Lower lobe of right lung (tissue), 2 donors: ENCODE data around the gene FOXRED1. TPM values are rescaled to one million over a fixed set of nuclear protein-coding genes. Genes with fewer than 3 reads are reported as not detected.
A peak's percentile ranks its signal among the peaks of the same experiment; 100 is the strongest.

Experiments
- ATAC-seq, 2 donors: fragments of 200-7000 bp; cut with Tn5 transposase; one replicate each; pipeline ENCODE4 v1.9.1; 2020 to 2022; ENCODE audit warnings: mild to moderate bottlenecking in 2 of 2, moderate library complexity in 2 of 2
- DNase-seq: peaks from one replicate; pipeline ENCODE4 v3.0.0-alpha.2; 2020
- H3K27ac ChIP-seq: fragments of 200-600 bp; one replicate; pipeline ENCODE4 v1.8.0; 2022
- H3K27me3 ChIP-seq: fragments of 200-600 bp; one replicate; pipeline ENCODE4 v1.8.0; 2022; ENCODE audit warnings: low read depth
- H3K36me3 ChIP-seq: fragments of 200-600 bp; one replicate; pipeline ENCODE4 v1.8.0; 2022; ENCODE audit warnings: mild to moderate bottlenecking
- H3K4me1 ChIP-seq: fragments of 200-600 bp; one replicate; pipeline ENCODE4 v1.8.0; 2022
- H3K4me3 ChIP-seq: fragments of 200-600 bp; one replicate; pipeline ENCODE4 v1.8.0; 2022; ENCODE audit warnings: mild to moderate bottlenecking
- H3K9me3 ChIP-seq: fragments of 200-600 bp; one replicate; pipeline ENCODE4 v1.8.0; 2022
- intact Hi-C: fragments of 100-400 bp; cut with DNase I; formaldehyde crosslinking; loops from one replicate; pipeline ENCODE4 v1.11.0; 2022
- total RNA-seq: library from RNA; stranded (reverse); fragmentation: NEBNext Ultra II Directional; extraction: Animal tissue kit (Norgen Biotek cat#: 25700); gene quantifications from one replicate; pipeline ENCODE4 v1.2.1, GENCODE V29; 2021
- TF ChIP-seq, protein P1 (sequence below): fragments of 200-600 bp; IDR thresholded peaks from one replicate; pipeline ENCODE4 v1.8.0; 2022; ENCODE audit warnings: antibody characterized with exemption, mild to moderate bottlenecking
- donor health status: DM: no; HTN: yes; CAD: no; lungs with severe emphysema.

FOXRED1 gene
- total RNA-seq, 1 donor from 2014 or later: 16.6 TPM

DNA sequence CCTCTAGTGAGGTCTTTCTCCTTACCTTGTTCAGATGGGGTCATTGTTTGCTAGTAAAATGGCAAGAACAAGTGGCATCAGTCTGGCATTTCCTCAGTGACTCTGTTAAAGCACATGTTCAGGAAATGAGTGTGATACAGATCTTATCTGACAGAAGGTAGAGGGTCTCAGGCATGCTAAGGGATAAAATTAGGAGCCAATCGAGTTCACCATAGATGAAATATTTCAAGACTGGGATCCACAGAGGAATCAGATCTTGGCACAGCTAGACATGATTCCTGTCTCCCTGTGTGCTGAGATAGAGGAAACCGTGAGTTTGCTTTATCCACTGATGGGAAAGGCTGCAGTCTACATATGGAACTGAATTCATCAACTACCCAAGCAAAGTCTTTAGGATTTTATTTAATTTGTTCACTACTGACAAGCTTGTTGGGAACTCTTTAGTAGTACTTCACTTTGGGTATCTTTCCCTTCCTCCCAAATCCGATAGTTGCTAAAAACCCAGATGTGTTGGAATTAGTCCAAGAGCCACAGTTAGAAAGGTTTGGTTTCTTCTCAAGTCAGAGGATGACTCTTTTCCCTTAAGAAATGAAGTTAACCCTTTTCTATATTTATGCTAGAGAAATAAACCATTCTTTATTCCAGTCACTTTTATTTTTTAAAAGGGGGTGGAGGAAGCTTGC, 39.0 kb upstream of the FOXRED1 start:
- Histone ChIP-seq H3K4me1 (peaks cover 16% of the 10 kb centered on the region), H3K27me3 (no peaks in the 10 kb centered on the region), H3K4me3 (no peak overlapping the region), H3K36me3 (peaks cover 8% of the 10 kb centered on the region), H3K9me3 (no peaks in the 10 kb centered on the region), H3K27ac (no peak overlapping the region)
- DNase-seq (no peak), ATAC-seq (no peak)
- TF ChIP-seq, protein P1, sequence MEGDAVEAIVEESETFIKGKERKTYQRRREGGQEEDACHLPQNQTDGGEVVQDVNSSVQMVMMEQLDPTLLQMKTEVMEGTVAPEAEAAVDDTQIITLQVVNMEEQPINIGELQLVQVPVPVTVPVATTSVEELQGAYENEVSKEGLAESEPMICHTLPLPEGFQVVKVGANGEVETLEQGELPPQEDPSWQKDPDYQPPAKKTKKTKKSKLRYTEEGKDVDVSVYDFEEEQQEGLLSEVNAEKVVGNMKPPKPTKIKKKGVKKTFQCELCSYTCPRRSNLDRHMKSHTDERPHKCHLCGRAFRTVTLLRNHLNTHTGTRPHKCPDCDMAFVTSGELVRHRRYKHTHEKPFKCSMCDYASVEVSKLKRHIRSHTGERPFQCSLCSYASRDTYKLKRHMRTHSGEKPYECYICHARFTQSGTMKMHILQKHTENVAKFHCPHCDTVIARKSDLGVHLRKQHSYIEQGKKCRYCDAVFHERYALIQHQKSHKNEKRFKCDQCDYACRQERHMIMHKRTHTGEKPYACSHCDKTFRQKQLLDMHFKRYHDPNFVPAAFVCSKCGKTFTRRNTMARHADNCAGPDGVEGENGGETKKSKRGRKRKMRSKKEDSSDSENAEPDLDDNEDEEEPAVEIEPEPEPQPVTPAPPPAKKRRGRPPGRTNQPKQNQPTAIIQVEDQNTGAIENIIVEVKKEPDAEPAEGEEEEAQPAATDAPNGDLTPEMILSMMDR: no peak
- intact Hi-C loops: no loop called here

DNA sequence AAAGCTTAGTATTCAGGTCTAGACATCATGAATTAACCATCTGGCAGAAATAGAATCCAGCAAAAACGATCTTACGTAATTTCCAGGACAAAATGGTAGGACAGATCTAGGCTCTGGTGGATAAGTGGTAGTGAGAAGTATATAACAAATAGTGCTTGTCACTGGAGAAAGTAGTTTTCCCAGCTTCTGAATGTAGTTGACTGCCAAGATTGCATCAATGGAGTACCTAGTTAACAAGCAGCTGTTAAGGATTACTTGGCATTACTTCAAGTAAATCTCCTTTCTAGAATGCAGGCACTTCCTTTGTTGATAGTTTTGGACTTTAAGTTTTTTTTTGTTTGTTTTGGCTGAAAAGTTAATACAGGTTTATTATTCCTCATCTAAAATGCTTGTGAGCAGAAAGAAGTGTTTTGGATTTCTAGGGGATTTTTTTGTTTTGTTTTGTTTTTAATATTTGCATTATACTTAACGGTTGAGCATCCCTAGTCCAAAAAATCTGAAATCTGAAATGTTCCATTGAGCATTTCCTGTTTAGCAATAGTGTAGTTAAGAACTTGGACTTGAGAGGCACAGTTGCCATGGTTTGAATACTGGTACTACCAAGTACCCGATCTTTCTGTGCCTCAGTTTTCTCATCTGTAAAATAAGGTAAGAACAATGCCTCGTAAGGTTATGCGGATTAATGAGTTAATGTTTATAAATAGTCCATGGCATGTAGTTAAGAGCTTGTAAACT, 37.1 kb upstream of the FOXRED1 start:
- no peaks in the 10 kb centered on the region for H3K9me3 ChIP-seq
- ATAC-seq: peak; percentile 92 to 97
- no peak overlapping the region for H3K4me3 ChIP-seq
- no peak for DNase-seq
- H3K27ac ChIP-seq: no peak overlapping the region
- H3K36me3 ChIP-seq: peaks cover 23% of the 10 kb centered on the region
- no peaks in the 10 kb centered on the region for H3K27me3 ChIP-seq
- TF ChIP-seq, protein P1: no peak
- peaks cover 16% of the 10 kb centered on the region for H3K4me1 ChIP-seq
- intact Hi-C loops: no loop called here

DNA sequence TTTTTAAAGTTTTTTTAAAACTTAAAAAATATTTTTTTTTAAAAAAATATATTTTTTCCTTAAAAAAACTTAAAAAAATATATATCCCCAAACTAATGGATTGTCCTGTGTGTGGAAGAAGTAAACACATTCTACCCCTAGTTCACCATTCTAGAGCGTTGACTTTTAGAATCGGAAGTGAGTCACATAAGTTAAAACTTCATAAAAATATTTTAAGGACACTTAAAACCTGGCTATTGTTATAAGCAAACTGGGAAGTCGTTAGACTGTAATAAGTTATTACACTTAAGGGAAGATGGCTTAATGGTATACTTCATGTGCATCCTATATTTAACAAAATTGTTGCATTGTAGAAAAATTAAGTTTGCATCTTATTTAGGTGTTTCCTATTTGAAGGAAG, 36.3 kb upstream of the FOXRED1 start:
- no peak overlapping the region for H3K4me3 ChIP-seq
- H3K9me3 ChIP-seq: no peaks in the 10 kb centered on the region
- no peak for DNase-seq
- intact Hi-C loops: no loop called here
- H3K4me1 ChIP-seq: peaks cover 16% of the 10 kb centered on the region
- H3K27me3 ChIP-seq: no peaks in the 10 kb centered on the region
- no peak for ATAC-seq
- no peak overlapping the region for H3K27ac ChIP-seq
- TF ChIP-seq, protein P1: no peak
- H3K36me3 ChIP-seq: peaks cover 23% of the 10 kb centered on the region

DNA sequence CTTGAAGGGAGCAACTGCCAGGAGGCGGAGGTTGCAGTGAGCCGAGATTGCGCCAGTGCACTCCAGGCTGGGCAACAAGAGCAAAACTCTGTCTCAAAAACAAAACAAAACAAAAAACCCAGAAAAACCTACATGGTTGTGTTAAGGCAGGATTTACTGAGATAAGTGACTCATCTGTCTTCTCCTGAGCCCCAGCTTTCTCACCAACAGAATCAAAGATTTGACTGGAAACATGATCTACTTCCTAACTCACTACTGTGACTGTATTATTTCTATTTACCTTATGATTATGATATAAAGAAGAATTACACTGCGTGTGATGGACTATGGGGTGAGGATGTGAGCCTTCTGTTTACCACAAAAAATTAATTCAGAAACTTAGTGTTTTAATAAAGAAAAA, 35.6 kb upstream of the FOXRED1 start:
- ATAC-seq (no peak), DNase-seq (no peak)
- Histone ChIP-seq H3K27ac (no peak overlapping the region), H3K27me3 (no peaks in the 10 kb centered on the region), H3K4me1 (peaks cover 16% of the 10 kb centered on the region), H3K9me3 (no peaks in the 10 kb centered on the region), H3K4me3 (no peak overlapping the region), H3K36me3 (peaks cover 30% of the 10 kb centered on the region)
- intact Hi-C loops: no loop called here
- TF ChIP-seq, protein P1: no peak

DNA sequence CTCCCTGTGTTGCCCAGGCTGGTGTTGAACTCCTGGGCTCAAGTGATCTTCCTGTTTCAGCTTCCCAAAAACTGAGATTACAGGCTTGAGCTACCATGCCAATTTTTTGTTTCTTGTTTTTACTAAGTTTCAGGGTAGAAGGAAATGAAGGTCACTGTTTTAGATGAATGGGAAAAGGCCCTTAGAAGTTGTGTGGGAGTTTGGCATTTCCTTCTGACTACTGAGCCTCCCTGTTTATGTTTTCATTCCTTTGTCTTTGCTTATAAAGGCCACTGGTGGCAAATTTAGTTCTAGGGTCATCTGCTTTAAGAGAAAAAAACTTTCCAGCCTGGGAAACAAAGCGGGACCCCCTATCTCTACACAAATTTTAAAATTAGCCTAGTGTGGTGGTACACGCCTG, 22.3 kb upstream of the FOXRED1 start:
- TF ChIP-seq, protein P1: no peak
- no peak for ATAC-seq

More for the DNA sequence above, 22.3 kb upstream of the FOXRED1 start:
- Histone ChIP-seq H3K27ac (no peak overlapping the region), H3K9me3 (no peaks in the 10 kb centered on the region), H3K4me3 (no peak overlapping the region), H3K4me1 (no peaks in the 10 kb centered on the region), H3K27me3 (no peaks in the 10 kb centered on the region), H3K36me3 (peaks cover 59% of the 10 kb centered on the region)
- no peak for DNase-seq
- intact Hi-C loops: no loop called here
